GM18526 (cell line): ENCODE results near the gene ZNF821.

Experiments used
- POLR2A ChIP-seq: IDR thresholded peaks from 3 replicates; pipeline ENCODE4 v1.6.1; 2011; ENCODE audit not compliant: insufficient read length; ENCODE audit errors: extremely low read depth

ZNF821 gene

GRCh38 chr16:71883849-71884638 is at the start of gene ZNF821:
ZNF821 (minus strand) TSS chr16:71884182; CDS start chr16:71879946, 4,236 bp downstream.
- TF ChIP-seq POLR2A: no peak

DNA sequence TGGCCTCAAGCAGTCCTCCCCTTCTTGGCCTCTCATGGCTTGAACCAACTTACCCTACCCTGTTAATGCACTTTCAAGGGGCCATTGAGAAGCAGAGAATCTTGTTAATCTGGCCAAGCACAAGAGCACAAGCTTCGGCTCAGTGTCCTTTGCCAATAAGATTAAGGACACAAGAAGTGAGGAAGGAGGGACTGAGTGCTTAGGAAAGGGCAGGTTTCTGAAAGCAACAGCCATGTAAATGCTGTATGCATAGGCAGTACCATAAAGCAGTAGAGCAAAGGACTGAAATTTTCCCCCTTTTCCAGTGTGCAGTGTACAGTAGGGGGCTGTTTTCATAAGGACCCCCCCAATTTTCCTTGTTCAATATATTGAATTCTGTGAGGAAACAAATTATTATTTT is 49.0 kb upstream of the ZNF821 start:
- no peak for TF ChIP-seq POLR2A

GRCh38 chr16:71931599-71931998 is 47.6 kb upstream of the ZNF821 start:
- no peak for TF ChIP-seq POLR2A

GRCh38 chr16:71931001-71931400 is 47.0 kb upstream of the ZNF821 start:
- no peak for TF ChIP-seq POLR2A

- TF ChIP-seq POLR2A: no peak
Measured at GRCh38 chr16:71930013-71930563, 46.1 kb upstream of the ZNF821 start.

DNA sequence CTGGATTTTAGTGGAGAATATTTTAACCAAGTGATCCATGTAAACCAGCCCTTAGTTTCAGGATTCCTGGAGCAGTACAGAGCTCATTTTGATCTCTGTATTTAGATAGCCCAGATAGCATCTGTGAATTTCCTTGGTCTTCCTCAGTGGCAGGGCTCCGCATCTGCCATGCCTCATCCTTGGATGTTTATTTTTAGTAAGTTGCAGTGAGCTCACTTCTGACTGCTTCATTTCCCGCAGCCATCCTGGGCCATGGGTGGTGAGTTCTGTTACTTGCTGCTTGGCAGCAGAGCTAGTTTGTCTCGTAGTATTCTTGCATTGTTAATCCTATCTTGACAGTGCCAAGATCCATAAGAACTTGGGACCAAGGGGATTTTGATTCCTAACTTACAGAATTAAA is 45.1 kb upstream of the ZNF821 start:
- no peak for TF ChIP-seq POLR2A

DNA sequence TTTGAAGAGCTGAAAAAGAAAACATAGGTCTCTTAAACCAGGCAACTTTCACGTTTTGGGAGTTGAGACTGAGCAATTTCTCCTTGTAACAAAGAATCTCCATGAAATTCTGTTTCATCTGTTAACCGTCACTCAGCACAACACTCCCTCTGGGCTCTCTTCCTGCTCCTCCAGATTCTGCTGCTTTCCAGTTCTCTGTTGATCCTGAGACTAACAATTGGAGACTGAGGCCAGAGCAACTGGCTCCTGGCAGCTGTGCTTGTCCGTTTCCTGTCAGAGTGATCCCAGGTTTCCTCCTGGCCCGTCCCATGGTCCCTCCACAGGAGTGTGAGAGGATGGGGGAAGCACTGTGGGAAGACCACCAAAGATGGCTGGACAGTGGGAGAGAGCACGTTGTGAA is 43.8 kb upstream of the ZNF821 start:
- TF ChIP-seq POLR2A: no peak

GRCh38 chr16:71927383-71927782 is 43.4 kb upstream of the ZNF821 start:
- no peak for TF ChIP-seq POLR2A

DNA sequence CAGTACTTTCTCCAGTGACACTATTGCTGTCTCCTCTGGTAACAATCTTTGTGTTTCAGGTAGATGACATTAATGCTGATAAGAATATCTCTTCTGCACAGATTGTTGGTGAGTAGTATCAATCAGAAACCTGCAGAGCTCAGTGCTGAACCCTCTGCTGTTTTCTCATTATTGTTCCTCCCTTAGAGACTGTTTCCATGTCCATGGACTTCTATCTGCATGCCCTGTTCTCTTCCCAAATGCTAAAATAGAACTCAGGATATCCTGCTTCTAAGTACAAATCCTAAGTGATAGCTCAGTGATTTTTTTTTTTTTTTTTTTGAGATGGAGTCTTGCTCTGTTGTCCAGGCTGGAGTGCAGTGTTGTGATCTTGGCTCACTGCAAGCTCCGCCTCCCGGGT is 40.7 kb upstream of the ZNF821 start:
- TF ChIP-seq POLR2A: no peak

DNA sequence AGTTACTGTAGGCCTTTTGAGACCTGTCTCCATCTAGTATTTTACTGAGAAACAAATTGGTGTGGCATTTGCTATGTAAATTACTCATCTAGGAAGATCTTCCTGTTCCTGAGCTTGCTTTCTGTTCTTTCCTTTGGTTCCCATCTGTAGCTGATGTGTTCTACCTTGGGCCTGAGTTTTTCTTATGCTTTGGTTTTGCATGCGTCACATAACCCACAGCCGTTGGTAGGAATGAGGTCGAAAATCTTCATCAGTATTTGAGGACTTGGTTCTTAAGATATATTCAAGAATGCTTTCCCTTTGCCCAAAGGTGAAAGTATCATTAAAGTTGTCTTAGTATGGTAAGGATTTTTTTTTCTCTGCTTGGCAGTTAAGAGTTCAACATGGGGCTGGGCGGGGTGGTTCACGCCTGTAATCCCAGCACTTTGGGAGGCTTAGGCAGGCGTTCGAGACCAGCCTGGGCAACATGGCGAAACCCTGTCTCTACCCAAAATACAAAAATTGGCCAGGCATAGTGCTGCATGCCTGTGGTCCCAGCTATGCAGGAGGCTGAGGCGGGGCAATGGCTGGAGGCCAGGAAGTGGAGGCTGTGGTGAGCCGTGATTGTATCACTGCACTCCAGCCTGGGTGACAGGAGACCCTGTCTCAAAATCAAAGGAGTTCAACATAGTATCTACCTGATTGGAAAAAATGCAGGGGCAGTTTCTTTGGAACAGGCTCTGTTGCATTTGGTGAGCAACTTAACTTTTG is 40.1 kb upstream of the ZNF821 start:
- TF ChIP-seq POLR2A: no peak

- no peak for TF ChIP-seq POLR2A
Measured at GRCh38 chr16:71920658-71921057, 36.7 kb upstream of the ZNF821 start.

DNA sequence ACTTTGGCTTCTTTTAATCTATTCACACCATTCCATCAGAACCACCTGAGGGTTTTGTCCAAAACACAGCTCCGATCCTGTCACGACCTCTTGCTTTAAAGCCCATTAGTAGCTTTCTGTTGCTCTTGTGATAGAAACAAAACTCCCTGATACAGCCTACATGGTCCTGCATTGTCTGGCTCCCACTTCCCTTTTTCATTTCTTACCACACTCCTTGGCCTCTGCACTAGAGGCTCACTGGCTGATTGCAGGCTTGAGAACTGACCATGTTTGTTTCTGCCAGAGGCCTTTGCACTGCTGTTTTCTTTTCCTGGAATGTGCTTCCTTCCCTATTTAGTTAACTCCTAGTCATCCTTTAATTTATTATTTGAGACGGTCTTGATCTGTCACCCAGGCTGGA is 35.1 kb upstream of the ZNF821 start:
- TF ChIP-seq POLR2A: no peak

DNA sequence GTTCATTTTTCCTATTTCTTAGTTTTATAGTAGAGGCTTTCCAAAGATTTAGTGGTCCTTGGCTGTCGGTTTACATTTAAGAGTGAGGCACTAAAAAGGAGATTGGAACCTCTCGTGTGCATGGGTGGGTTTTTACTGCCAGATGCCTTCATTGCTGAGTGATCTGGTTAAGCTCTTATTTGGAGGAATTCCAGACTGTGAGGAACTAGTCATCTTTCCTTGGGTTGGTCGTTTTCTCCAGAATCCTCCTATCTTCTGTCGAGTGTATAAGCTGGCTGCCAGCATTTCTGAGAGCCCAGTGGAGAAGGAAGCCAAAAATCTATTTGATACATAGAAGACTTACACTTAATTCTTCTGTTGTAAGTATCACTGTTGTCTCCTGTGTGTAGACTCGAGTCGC is 33.9 kb upstream of the ZNF821 start:
- no peak for TF ChIP-seq POLR2A

DNA sequence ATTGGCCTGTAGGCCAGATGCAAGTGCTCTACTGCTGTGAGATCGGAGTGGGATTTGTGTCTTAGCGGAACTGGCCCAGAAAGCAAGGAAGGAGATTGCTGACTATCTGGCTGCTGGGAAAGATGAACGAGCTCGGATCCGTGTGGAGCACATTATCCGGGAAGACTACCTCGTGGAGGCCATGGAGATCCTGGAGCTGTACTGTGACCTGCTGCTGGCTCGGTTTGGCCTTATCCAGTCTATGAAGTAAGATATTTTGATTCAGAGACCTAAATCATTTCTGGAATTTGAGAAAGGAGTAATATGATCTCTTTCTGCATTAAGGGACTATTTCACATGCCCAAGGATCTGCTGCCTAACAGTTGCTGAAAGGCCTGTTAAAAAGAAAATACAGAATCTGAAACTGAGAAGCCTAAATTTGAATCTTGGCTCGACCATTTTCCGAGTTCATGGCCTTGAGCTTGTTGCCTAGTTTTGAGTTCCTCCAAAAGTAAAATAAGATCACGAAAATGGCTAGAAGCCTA is 32.5 kb upstream of the ZNF821 start:
- no peak for TF ChIP-seq POLR2A

DNA sequence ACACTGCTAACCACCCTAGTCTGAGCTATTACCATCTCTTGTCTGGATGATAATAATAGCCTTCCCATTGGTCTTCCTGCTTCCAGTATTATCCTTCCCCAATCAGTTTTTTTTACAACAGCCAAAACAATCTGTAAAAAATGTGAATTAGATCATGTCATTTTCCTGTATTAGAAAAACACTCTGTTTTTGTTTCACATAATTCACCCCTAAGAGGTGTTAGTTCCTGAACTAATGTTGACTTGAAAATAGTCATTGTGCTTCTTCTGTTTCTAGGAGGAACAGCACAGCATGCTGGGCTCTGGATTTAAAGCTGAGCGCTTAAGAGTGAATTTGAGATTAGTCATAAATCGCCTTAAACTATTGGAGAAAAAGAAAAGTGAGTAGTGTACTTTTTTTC is 31.4 kb upstream of the ZNF821 start:
- TF ChIP-seq POLR2A: no peak

DNA sequence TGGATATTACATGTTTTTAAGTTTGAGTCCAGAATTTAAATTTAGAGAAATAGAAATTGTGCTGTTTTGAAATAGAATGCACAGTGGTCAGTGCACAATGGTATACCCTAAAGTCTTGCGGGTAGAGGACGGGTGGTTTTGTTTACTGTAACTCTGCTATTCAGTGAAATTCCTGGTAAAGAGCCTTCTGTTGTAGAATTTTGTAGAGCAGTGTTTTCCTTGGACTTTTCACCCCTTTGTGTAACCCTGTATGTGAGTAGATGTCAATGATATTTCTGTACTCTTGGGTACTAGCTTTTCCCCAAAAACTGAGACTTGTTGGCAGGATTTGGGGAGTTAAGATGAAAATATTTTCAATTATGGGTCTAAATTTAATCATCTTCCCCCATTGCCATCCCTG is 30.8 kb upstream of the ZNF821 start:
- no peak for TF ChIP-seq POLR2A
